CD4-positive, alpha-beta memory T cell (primary cell): Measurements from ENCODE around the gene SEC23B. TPM values are rescaled to one million over a fixed set of nuclear protein-coding genes. Genes with fewer than 3 reads are reported as not detected.

Experiments used
- CTCF ChIA-PET: fragments of 350-600 bp; sonication (Branson Sonifier 250); formaldehyde crosslinking; loops from one replicate; lab custom pipeline; 2021; ENCODE audit warnings: inconsistent platforms; ENCODE audit not compliant: partially characterized antibody; lab: Charles Lee
- POLR2A ChIA-PET: fragments of 350-600 bp; sonication (Branson Sonifier 250); formaldehyde crosslinking; loops from one replicate; lab custom pipeline; 2021; ENCODE audit not compliant: partially characterized antibody; lab: Charles Lee
- DNase-seq, 5 donors: peaks; one replicate each; pipeline versions ENCODE4 v3.0.0 to v3.0.0-alpha.2; 2020 to 2022; ENCODE audit warnings: mixed read lengths in 1 of 5
- H3K27ac ChIP-seq: one replicate; pipeline ENCODE4 v1.7.0; 2013; ENCODE audit warnings: low read depth, low read length
- H3K27me3 ChIP-seq: 2 replicates; pipeline ENCODE4 v1.7.0; 2013; ENCODE audit warnings: mild to moderate bottlenecking, low read length, moderate library complexity; ENCODE audit not compliant: insufficient read depth
- H3K36me3 ChIP-seq: 2 replicates; pipeline ENCODE4 v1.7.0; 2013; ENCODE audit warnings: mild to moderate bottlenecking, low read length, moderate library complexity; ENCODE audit not compliant: insufficient read depth
- H3K4me1 ChIP-seq: 2 replicates; pipeline ENCODE4 v1.7.0; 2013; ENCODE audit warnings: mild to moderate bottlenecking, low read length, moderate library complexity; ENCODE audit not compliant: insufficient read depth
- H3K4me3 ChIP-seq, 2 donors: one replicate each; pipeline ENCODE4 v1.7.0; 2013; ENCODE audit warnings: low read length in 2 of 2, mild to moderate bottlenecking in 1 of 2
- H3K9me3 ChIP-seq, 2 donors: one replicate each; pipeline ENCODE4 v1.7.0; 2013; ENCODE audit warnings: low read length in 2 of 2, control low read depth in 1 of 2; ENCODE audit not compliant: control insufficient read depth in 1 of 2
- H3K27ac Mint-ChIP-seq, 7 donors: one replicate each; pipeline ENCODE4 v1.8.0; 2020 to 2021; ENCODE audit warnings: mixed read lengths in 7 of 7, mild to moderate bottlenecking in 6 of 7, inconsistent platforms in 3 of 7, moderate library complexity in 3 of 7
- H3K27me3 Mint-ChIP-seq, 2 donors: one replicate each; pipeline ENCODE4 v1.8.0; 2020 to 2021; ENCODE audit warnings: mixed read lengths in 2 of 2
- H3K36me3 Mint-ChIP-seq, 2 donors: one replicate each; pipeline ENCODE4 v1.8.0; 2020 to 2021; ENCODE audit warnings: mixed read lengths in 2 of 2, inconsistent platforms in 1 of 2, mild to moderate bottlenecking in 1 of 2
- H3K4me1 Mint-ChIP-seq, 4 donors: one replicate each; pipeline ENCODE4 v1.8.0; 2020 to 2021; ENCODE audit warnings: mixed read lengths in 4 of 4, mild to moderate bottlenecking in 1 of 4
- H3K4me3 Mint-ChIP-seq, 8 donors: one replicate each; pipeline ENCODE4 v1.8.0; 2020 to 2021; ENCODE audit warnings: mixed read lengths in 8 of 8, mild to moderate bottlenecking in 7 of 8, moderate library complexity in 6 of 8, inconsistent platforms in 3 of 8
- H3K9me3 Mint-ChIP-seq, 8 donors: one replicate each; pipeline ENCODE4 v1.8.0; 2020 to 2021; ENCODE audit warnings: mixed read lengths in 8 of 8, mild to moderate bottlenecking in 5 of 8, inconsistent platforms in 3 of 8, moderate library complexity in 1 of 8
- intact Hi-C: fragments of 100-400 bp; cut with micrococcal nuclease; formaldehyde crosslinking; loops from one replicate; pipeline ENCODE4 v1.15.1; 2023
- polyA plus RNA-seq, 2 donors: library from polyadenylated mRNA; unstranded; fragments of 300-500 nt; fragmentation: Illumina TruSeq; gene quantifications; one replicate each; pipeline ENCODE4 v1.2.3, GENCODE V29; 2021
- total RNA-seq, 2 experiments: library from RNA; stranded (reverse); gene quantifications; one replicate each; pipeline ENCODE4 v1.2.3, GENCODE V29; 2021

The SEC23B gene
- total and polyA plus RNA-seq, 4 experiments from 2014 or later = 46.8 to 65.4 (median 53.4) TPM

DNA sequence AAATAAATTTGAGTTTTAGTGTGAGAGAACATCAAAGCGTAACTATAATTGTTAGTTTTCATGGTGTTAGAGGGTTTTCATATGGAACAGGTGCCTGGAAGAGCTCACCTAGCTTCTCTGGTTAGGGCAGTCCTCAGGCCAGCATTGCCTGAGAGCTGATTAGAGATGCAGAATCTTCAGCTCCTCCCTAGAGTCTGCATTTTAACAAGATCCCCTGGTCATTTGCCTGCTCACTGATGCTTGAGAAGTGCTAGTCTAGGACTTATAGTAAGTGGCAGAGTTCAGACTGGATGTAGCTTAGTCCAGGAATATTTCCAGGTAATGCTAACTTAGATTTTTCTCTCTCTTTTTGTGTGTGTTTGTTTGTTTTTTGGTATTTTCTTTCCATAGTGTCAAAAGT is 37.8 kb downstream of the SEC23B start:
- Histone ChIP-seq H3K27ac (no peak overlapping the region), H3K9me3 (no peaks in the 10 kb centered on the region), H3K36me3 (peaks cover 49% of the 10 kb centered on the region), H3K27me3 (no peaks in the 10 kb centered on the region), H3K4me1 (no peaks in the 10 kb centered on the region), H3K4me3 (no peak overlapping the region)
- H3K36me3 Mint-ChIP-seq = peaks cover 46 to 74% of the 10 kb centered on the region in 2 donors
- no peak overlapping the region for H3K4me3 Mint-ChIP-seq
- peak overlapping the region in 3 of 7 donors; percentile 14 to 77 (median 77) for H3K27ac Mint-ChIP-seq
- H3K27me3 Mint-ChIP-seq = no peaks in the 10 kb centered on the region
- CTCF ChIA-PET = no interaction called here
- POLR2A ChIA-PET = no interaction called here
- H3K9me3 Mint-ChIP-seq = no peaks in the 10 kb centered on the region
- no peaks in the 10 kb centered on the region for H3K4me1 Mint-ChIP-seq
- no peak for DNase-seq
- intact Hi-C loops = no loop called here

DNA sequence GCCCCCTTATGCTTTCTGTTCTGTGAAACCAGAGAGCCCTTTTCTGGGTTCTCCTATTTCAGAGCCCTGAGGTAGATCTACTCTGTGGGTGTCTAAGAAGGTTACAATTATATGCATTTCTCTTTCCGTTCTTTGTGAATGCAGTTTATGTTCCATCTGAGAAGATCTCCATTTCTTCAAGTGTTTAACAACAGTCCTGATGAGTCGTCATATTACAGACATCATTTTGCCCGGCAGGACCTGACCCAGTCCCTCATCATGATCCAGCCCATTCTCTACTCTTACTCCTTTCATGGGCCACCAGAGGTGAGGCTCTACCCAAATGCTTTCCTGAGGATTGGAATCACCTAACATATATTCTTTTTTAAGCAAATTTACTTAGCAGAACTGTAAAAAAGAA is 40.7 kb downstream of the SEC23B start:
- Mint-ChIP-seq H3K36me3 (peaks cover 36 to 67% of the 10 kb centered on the region in 2 donors), H3K4me1 (no peaks in the 10 kb centered on the region)

GRCh38 chr20:18553746-18554145 is 46.0 kb downstream of the SEC23B start:
- H3K27ac ChIP-seq = no peak overlapping the region

More for the DNA sequence above, 40.7 kb downstream of the SEC23B start:
- Histone ChIP-seq H3K4me3 (no peak overlapping the region), H3K27me3 (no peaks in the 10 kb centered on the region), H3K9me3 (no peaks in the 10 kb centered on the region), H3K4me1 (no peaks in the 10 kb centered on the region), H3K27ac (no peak overlapping the region), H3K36me3 (peaks cover 46% of the 10 kb centered on the region)
- intact Hi-C loops = no loop called here
- no peak for DNase-seq
- CTCF ChIA-PET = interaction anchor here (1.0 kb wide), 1 partner anchor 900 kb away, joined by 3 read pairs; no protein-coding TSS in a partner anchor
- Mint-ChIP-seq H3K27me3 (no peaks in the 10 kb centered on the region), H3K27ac (peak overlapping the region in 2 of 7 donors; percentile 10 to 70), H3K4me3 (no peak overlapping the region), H3K9me3 (no peaks in the 10 kb centered on the region)
- POLR2A ChIA-PET = interaction anchor here (0.6 kb wide), 1 partner anchor 36 kb away, joined by 3 read pairs; no protein-coding TSS in a partner anchor

GRCh38 chr20:18566892-18567738 is 59.4 kb downstream of the SEC23B start, which contains the start of gene SMIM26:
Gene SMIM26 (plus strand): TSS chr20:18567432. CDS start chr20:18567479, 47 bp downstream.
- Histone ChIP-seq H3K9me3 (no peaks in the 10 kb centered on the region), H3K36me3 (peaks cover 9% of the 10 kb centered on the region), H3K27me3 (no peaks in the 10 kb centered on the region), H3K27ac (peak within 1 kb of the TSS; percentile 96), H3K4me3 (peak within 1 kb of the TSS; percentile 77 to 78), H3K4me1 (peaks cover 13% of the 10 kb centered on the region)
- peaks cover 0 to 4% (median under 1%) of the 10 kb centered on the region in 8 donors for H3K9me3 Mint-ChIP-seq
- ChIA-PET CTCF (no interaction called here), POLR2A (interaction anchor here (1.0 to 6.7 kb wide), 11 partner anchors 18 to 429 kb away, joined by 3 to 63 read pairs (median 4); partner anchors contain the start of genes DTD1, KAT14, PET117 and RBBP9)
- peaks cover 9 to 34% (median 14%) of the 10 kb centered on the region in 4 donors for H3K4me1 Mint-ChIP-seq
- DNase-seq = peak; percentile 92 to 94 (median 93)
- H3K27ac Mint-ChIP-seq = peak within 1 kb of the TSS; percentile 93 to 100 (median 99)
- peak within 1 kb of the TSS; percentile 94 to 99 (median 97) for H3K4me3 Mint-ChIP-seq
- no peaks in the 10 kb centered on the region for H3K27me3 Mint-ChIP-seq
- intact Hi-C loops = loop anchor here (1.0 to 10.0 kb wide), 7 partner anchors 20 to 599 kb away; partner anchors contain the start of genes DZANK1, KAT14, PET117 and POLR3F
- peaks cover 25 to 39% of the 10 kb centered on the region in 2 donors for H3K36me3 Mint-ChIP-seq

More at GRCh38 chr20:18553746-18554145, 46.0 kb downstream of the SEC23B start:
- no peaks in the 10 kb centered on the region for H3K9me3 ChIP-seq
- intact Hi-C loops = no loop called here
- CTCF ChIA-PET = no interaction called here
- no peaks in the 10 kb centered on the region for H3K27me3 ChIP-seq
- peaks cover 48 to 67% of the 10 kb centered on the region in 2 donors for H3K36me3 Mint-ChIP-seq
- no peaks in the 10 kb centered on the region for H3K27me3 Mint-ChIP-seq
- H3K9me3 Mint-ChIP-seq = peaks cover 0 to 3% (median 0%) of the 10 kb centered on the region in 8 donors
- no peak overlapping the region for H3K4me3 ChIP-seq
- H3K36me3 ChIP-seq = peaks cover 46% of the 10 kb centered on the region
- no peaks in the 10 kb centered on the region for H3K4me1 ChIP-seq
- no peaks in the 10 kb centered on the region for H3K4me1 Mint-ChIP-seq
- DNase-seq = no peak
- H3K27ac Mint-ChIP-seq = no peak overlapping the region
- POLR2A ChIA-PET = no interaction called here
- H3K4me3 Mint-ChIP-seq = no peak overlapping the region

DNA sequence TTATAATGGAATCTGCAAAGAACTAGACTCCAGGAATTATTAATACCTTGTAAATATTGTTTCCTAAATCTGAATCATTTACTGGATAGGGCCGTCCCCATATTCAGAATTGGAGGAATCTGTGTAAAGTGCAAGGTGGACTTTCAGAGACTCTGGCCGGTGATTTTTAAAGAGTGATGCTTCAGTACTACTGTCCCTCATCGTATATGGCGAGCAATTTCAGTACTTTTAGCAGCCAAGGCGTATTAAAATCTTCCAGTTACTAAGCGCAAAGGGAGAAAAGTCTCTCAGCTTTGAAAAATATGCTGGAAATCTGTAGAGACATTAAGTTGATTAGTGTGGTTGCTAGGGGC is 60.0 kb downstream of the SEC23B start:
- Mint-ChIP-seq H3K36me3 (peaks cover 25 to 35% of the 10 kb centered on the region in 2 donors), H3K4me1 (peaks cover 11 to 34% (median 14%) of the 10 kb centered on the region in 4 donors), H3K9me3 (peaks cover 0 to 4% (median under 1%) of the 10 kb centered on the region in 8 donors), H3K27ac (peak overlapping the region; percentile 93 to 100 (median 99)), H3K4me3 (peak overlapping the region; percentile 94 to 99 (median 97)), H3K27me3 (no peaks in the 10 kb centered on the region)
- peak overlapping the region; percentile 77 to 78 for H3K4me3 ChIP-seq
- POLR2A ChIA-PET = interaction anchor here (1.1 to 6.7 kb wide), 6 partner anchors 21 to 1485 kb away, joined by 3 to 63 read pairs (median 6); partner anchors contain the start of genes CFAP61, CRNKL1, DTD1 and RBBP9
- CTCF ChIA-PET = no interaction called here
- no peaks in the 10 kb centered on the region for H3K9me3 ChIP-seq
- intact Hi-C loops = loop anchor here (1.0 to 10.0 kb wide), 7 partner anchors 20 to 599 kb away; partner anchors contain the start of genes DZANK1, KAT14, PET117 and POLR3F
- peaks cover 13% of the 10 kb centered on the region for H3K4me1 ChIP-seq
- no peaks in the 10 kb centered on the region for H3K27me3 ChIP-seq
- DNase-seq = no peak
- H3K36me3 ChIP-seq = peaks cover 6% of the 10 kb centered on the region
- H3K27ac ChIP-seq = peak overlapping the region; percentile 96

GRCh38 chr20:18571009-18571408 is 63.3 kb downstream of the SEC23B start:
- peaks cover 23 to 33% of the 10 kb centered on the region in 2 donors for H3K36me3 Mint-ChIP-seq
- Histone ChIP-seq H3K36me3 (peaks cover 6% of the 10 kb centered on the region), H3K4me3 (no peak overlapping the region), H3K27ac (no peak overlapping the region), H3K27me3 (no peaks in the 10 kb centered on the region), H3K4me1 (peaks cover 13% of the 10 kb centered on the region), H3K9me3 (no peaks in the 10 kb centered on the region)
- ChIA-PET POLR2A (interaction anchor here (1.8 kb wide), 1 partner anchor 64 kb away, joined by 5 read pairs; the partner anchor contains the start of gene SEC23B), CTCF (no interaction called here)
- peaks cover 0 to 4% (median under 1%) of the 10 kb centered on the region in 8 donors for H3K9me3 Mint-ChIP-seq
- H3K27ac Mint-ChIP-seq = peak overlapping the region in 5 of 7 donors; percentile 18 to 85 (median 58)
- no peaks in the 10 kb centered on the region for H3K27me3 Mint-ChIP-seq
- H3K4me1 Mint-ChIP-seq = peaks cover 11 to 34% (median 14%) of the 10 kb centered on the region in 4 donors
- no peak for DNase-seq
- intact Hi-C loops = no loop called here
- H3K4me3 Mint-ChIP-seq = peak overlapping the region in 1 of 8 donors; percentile 17
